ENCODE data around the gene NEDD4L. TPM values are rescaled to one million over a fixed set of nuclear protein-coding genes. Genes with fewer than 3 reads are reported as not detected.

The NEDD4L gene
- total RNA-seq, 4 donors from 2014 or later = 22.7 to 39.9 (median 34.7) TPM

- intact Hi-C loops (cut with DNase I) = no loop called here
- 86% methylated on average over 5 of the region's 6 CpGs for WGBS
- Histone ChIP-seq H3K27ac (replicated peaks in 1 of 4) (no peak overlapping the region), H3K27me3 (no peaks in the 10 kb centered on the region), H3K9me3 (no peaks in the 10 kb centered on the region), H3K4me3 (no peak overlapping the region), H3K36me3 (no peaks in the 10 kb centered on the region), H3K4me1 (peaks cover 0 to 15% (median 12%) of the 10 kb centered on the region in 4 donors)
- DNase-seq (ENCODE audit: extremely low spot score) = no peak
- TF ChIP-seq EP300 (IDR thresholded peaks at IDR 0.05) = no peak
- no peak for TF ChIP-seq POLR2A (IDR thresholded peaks at IDR 0.05; ENCODE audit: low read depth)
- no peak for TF ChIP-seq CTCF (IDR thresholded peaks at IDR 0.05)
- TF ChIP-seq POLR2AphosphoS5 (IDR thresholded peaks at IDR 0.05) = no peak
These were observed 66.4 kb downstream of the NEDD4L start for GRCh38 chr18:58110398-58110797.

- H3K4me1 ChIP-seq = peaks cover 0 to 5% (median 1%) of the 10 kb centered on the region in 4 donors
- H3K4me3 ChIP-seq = no peak overlapping the region
- H3K27me3 ChIP-seq = no peaks in the 10 kb centered on the region
- H3K27ac ChIP-seq (replicated peaks in 1 of 4) = no peak overlapping the region
- intact Hi-C loops (cut with DNase I) = no loop called here
- H3K36me3 ChIP-seq = no peaks in the 10 kb centered on the region
- WGBS = 100% methylated on average over 1 of the region's 1 CpG
- TF ChIP-seq POLR2A (IDR thresholded peaks at IDR 0.05; ENCODE audit: low read depth) (no peak), CTCF (IDR thresholded peaks at IDR 0.05) (no peak), POLR2AphosphoS5 (IDR thresholded peaks at IDR 0.05) (no peak), EP300 (IDR thresholded peaks at IDR 0.05) (no peak)
- no peaks in the 10 kb centered on the region for H3K9me3 ChIP-seq
- DNase-seq (ENCODE audit: extremely low spot score) = no peak
These were observed 68.1 kb downstream of the NEDD4L start for GRCh38 chr18:58112174-58112573.

- intact Hi-C loops (cut with DNase I) = no loop called here
- TF ChIP-seq POLR2AphosphoS5 (IDR thresholded peaks at IDR 0.05) = no peak
- TF ChIP-seq EP300 (IDR thresholded peaks at IDR 0.05) = no peak
- TF ChIP-seq CTCF (IDR thresholded peaks at IDR 0.05) = no peak
- TF ChIP-seq POLR2A (IDR thresholded peaks at IDR 0.05; ENCODE audit: low read depth) = no peak
- WGBS = 92% methylated on average over 3 of the region's 3 CpGs
These were observed 69.3 kb downstream of the NEDD4L start for GRCh38 chr18:58113337-58113736.

GRCh38 chr18:58114766-58115165 is 70.7 kb downstream of the NEDD4L start:
- 97% methylated on average over 6 of the region's 6 CpGs for WGBS
- TF ChIP-seq POLR2AphosphoS5 (IDR thresholded peaks at IDR 0.05) (no peak), CTCF (IDR thresholded peaks at IDR 0.05) (no peak), POLR2A (IDR thresholded peaks at IDR 0.05; ENCODE audit: low read depth) (no peak), EP300 (IDR thresholded peaks at IDR 0.05) (no peak)
- intact Hi-C loops (cut with DNase I) = no loop called here
- no peak for DNase-seq (ENCODE audit: extremely low spot score)
- Histone ChIP-seq H3K27ac (replicated peaks in 1 of 4) (no peak overlapping the region), H3K9me3 (no peaks in the 10 kb centered on the region), H3K4me1 (peaks cover 0 to 17% (median 13%) of the 10 kb centered on the region in 4 donors), H3K36me3 (no peaks in the 10 kb centered on the region), H3K27me3 (no peaks in the 10 kb centered on the region), H3K4me3 (no peak overlapping the region)

More at GRCh38 chr18:58113337-58113736, 69.3 kb downstream of the NEDD4L start:
- Histone ChIP-seq H3K27me3 (no peaks in the 10 kb centered on the region), H3K4me3 (no peak overlapping the region), H3K36me3 (no peaks in the 10 kb centered on the region), H3K27ac (replicated peaks in 1 of 4) (no peak overlapping the region), H3K9me3 (no peaks in the 10 kb centered on the region), H3K4me1 (peaks cover 0 to 16% (median 12%) of the 10 kb centered on the region in 4 donors)
- no peak for DNase-seq (ENCODE audit: extremely low spot score)

GRCh38 chr18:58116818-58117217 is 72.8 kb downstream of the NEDD4L start:
- WGBS = 94% methylated on average over 4 of the region's 4 CpGs
- TF ChIP-seq POLR2AphosphoS5 (IDR thresholded peaks at IDR 0.05) = no peak
- no peak for TF ChIP-seq EP300 (IDR thresholded peaks at IDR 0.05)
- no peak for TF ChIP-seq POLR2A (IDR thresholded peaks at IDR 0.05; ENCODE audit: low read depth)
- TF ChIP-seq CTCF (IDR thresholded peaks at IDR 0.05) = no peak
- Histone ChIP-seq H3K27ac (replicated peaks in 1 of 4) (no peak overlapping the region), H3K36me3 (no peaks in the 10 kb centered on the region), H3K4me3 (no peak overlapping the region), H3K27me3 (no peaks in the 10 kb centered on the region), H3K9me3 (no peaks in the 10 kb centered on the region), H3K4me1 (peaks cover 0 to 20% (median 16%) of the 10 kb centered on the region in 4 donors)
- intact Hi-C loops (cut with DNase I) = no loop called here
- DNase-seq (ENCODE audit: extremely low spot score) = no peak

Data from esophagus muscularis mucosa (tissue), 4 donors.